GM19239 (cell line): ENCODE data around the gene POLR1A.

Source experiments
- DNase-seq: peaks from one replicate; pipeline ENCODE4 v3.0.0; 2011; ENCODE audit warnings: low spot score; ENCODE audit not compliant: insufficient read length
- FAIRE-seq: peaks from 2 replicates; lab custom pipeline; 2011; peaks lifted over from hg19 to GRCh38; lab: Jason Lieb, UNC

POLR1A gene

DNA sequence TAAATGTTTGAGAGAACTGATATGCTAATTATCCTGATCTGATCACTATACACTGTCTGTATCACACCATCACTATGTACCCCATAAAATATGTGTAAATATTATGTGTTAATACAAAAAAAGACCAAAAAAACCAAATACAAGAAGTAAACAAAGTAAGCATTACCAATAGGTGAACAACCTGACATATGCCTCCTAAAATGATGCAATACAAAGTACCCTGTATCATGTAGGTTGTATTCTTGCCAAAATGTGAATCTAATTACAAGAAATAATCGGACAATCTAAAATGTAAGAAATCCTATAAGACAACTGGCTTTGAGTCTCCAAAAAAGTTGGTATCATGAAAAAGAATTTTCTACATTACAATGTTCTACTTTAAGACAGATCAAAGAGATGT lies 7.8 kb downstream of the POLR1A start:
- FAIRE-seq: no peak

DNA sequence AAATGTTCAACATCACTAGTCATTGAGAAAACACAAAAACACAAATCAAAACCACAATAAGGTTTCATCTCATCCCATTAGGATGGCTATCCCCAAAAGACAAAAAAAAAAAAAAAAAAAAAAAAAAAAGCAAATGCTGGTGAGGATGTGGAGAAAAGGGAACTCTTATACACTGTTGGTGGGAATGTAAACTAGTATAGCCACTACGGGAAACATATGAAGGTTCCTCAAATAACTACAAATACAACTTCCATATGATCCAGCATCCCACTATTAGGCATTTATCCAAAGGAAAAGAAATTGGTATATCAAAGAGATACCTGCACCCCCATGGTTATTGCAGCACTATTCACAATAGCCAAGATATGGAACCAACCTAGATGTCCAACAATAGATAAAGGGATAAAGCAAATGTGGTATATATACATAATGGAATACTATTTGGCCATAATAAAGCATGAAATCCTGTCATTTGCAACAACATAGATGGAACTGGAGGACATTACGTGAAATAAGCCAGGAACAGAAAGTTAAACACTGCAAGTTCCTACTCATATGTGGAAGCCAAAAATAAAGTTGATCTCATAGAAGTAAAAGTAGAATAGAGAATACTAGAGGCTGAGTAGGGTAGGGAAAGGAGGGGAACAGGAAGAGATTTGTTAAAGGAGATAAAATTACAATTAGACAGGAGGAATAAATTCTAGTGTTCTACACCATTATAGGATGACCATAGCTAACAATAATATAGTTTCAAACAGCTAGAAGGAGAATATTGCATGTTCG lies 8.4 kb downstream of the POLR1A start:
- DNase-seq: no peak
- FAIRE-seq: no peak

More for the DNA sequence above, 7.8 kb downstream of the POLR1A start:
- no peak for DNase-seq

DNA sequence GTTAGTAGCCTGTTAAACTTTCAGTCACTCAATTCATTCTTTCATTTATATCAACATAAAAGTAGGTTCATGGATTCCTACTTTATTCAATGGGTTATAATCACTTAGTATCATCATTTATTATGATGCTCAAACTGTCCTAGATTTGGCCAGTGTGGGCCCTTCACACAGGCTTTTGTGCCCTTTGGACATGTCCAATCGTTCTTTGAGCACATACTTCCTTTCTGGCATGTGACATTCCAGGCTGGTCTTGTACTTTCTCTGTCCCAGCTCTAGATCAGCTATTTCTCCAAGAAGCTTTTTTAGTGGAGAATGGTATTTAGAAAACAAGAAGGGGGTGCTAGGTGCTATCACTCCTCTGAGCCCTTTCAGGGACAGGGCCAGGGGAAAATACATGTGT lies 11.5 kb downstream of the POLR1A start:
- FAIRE-seq: no peak
- DNase-seq: no peak

DNA sequence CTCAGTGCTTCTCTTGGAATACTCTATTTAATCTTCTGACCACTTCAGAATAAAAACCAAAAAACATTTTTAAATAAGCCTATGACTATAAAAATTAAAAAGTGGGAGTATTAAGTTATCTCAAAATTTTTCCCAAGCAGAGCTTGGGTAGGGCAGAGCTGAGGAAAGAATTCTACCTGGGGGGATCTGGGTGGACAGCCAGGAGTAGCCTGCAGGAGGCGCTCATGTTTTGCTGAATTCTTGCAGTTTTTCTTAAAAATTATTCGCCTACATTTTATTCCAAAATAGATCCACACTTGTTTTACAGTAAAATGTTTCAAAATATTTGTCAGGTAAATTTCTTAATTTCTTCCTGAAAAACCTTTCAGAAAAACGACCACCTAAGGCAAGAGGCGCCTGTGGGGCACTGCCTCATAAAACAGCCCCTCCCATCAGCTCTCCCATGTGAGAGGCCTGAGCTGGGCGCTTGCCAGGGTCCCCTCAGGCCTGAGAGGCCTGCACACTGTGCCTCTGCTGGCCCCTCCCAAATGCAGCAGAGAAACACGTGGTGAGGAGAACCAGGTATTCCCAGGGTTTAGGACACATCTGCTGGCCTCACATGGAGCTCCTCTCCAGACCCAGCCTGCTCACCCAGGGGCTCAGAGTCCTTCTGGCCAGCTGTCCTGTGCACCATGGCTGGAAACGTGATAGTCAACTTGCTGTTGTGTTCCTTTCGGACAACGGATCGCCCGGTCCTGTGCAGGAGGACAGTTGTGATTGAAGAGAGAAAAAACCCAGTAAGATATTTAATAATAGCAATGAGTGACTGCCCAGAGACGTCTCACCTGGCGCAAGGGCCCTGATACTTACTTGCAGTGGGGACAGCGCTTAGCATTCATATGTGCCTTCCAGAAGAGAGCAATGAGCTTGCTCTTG lies 17.5 kb downstream of the POLR1A start:
- no peak for DNase-seq
- no peak for FAIRE-seq

DNA sequence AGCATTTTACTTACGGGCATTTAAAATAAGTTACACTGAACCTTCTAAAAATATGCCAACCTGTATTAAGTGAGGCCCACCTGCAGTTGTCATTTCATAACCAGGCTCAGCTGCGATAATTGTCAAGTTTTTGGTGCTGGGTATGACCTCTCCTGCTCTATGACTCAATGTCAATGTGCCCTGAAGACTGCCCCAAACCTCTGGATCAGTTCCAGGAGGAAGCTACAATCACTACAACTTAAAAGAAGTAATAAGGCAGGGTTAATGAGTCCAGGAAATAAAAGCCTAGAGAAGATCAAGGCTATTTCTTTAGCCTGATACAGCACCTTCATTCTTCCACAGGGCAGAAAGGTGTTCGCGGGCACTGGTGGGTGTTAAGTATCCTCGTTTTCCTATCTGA lies 22.9 kb downstream of the POLR1A start:
- FAIRE-seq: no peak

DNA sequence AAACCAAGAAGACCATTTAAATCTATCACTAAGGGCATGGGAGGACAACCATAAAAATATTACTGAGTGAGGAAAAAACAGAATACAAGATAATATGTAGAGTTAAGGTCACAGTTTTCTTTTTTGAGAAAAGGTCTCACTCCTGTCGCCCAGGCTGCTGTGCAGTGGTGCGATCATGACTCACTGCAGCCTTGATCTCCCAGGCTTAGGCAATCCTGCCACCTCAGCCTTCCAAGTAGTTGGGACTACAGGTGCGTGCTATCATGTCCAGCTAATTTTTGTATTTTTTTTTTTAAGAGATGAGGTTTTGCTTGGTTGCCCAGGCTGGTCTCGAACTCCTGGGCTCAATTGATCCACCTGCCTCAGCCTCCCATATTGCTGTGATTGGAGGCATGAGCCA lies 24.0 kb downstream of the POLR1A start:
- no peak for FAIRE-seq
- DNase-seq: no peak

More for the DNA sequence above, 22.9 kb downstream of the POLR1A start:
- DNase-seq: no peak

DNA sequence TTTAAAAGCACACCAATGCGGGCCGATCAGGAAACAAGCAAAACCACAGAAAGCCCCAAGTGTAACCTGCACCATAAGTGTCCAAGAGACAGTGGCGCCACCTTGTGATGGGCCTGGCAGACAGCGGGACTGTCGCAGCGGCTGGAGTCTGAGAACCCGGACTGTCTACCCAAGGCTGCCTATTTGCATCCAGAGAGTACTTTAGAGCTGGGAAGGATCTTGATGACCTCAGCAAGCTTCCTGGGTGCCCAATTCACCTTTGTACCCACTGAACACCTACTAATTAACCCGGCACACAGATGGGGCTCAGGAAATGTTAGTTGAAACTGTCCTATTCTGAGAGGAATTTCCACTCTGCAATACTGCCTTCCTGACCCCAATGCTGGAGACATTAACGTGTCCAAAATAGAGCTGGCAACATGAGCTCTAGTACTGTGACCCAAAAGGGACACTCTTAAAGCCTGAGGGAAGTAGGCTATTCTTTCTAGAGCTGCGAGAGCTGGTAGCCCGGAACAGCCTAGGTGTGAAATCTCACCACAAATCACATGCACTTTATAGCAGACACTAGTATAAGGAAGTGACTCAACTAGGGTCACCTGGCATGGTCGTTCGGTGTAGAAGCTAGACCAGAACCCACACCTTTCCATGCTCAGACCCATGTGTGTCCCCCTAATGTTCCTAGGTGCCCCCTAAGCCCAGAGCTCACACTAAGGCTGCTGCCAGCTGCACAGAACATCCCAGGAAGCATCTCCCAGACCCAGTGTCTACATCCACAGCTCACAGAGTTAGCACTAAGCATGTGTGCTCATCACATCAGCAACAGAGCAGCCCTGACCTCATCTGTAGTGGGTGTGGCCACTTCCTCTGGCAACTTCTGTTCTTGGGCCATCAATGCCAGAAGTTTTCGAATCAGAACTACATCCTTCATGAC lies 25.4 kb downstream of the POLR1A start:
- FAIRE-seq (peak; percentile 89), DNase-seq (peak; percentile 45)

DNA sequence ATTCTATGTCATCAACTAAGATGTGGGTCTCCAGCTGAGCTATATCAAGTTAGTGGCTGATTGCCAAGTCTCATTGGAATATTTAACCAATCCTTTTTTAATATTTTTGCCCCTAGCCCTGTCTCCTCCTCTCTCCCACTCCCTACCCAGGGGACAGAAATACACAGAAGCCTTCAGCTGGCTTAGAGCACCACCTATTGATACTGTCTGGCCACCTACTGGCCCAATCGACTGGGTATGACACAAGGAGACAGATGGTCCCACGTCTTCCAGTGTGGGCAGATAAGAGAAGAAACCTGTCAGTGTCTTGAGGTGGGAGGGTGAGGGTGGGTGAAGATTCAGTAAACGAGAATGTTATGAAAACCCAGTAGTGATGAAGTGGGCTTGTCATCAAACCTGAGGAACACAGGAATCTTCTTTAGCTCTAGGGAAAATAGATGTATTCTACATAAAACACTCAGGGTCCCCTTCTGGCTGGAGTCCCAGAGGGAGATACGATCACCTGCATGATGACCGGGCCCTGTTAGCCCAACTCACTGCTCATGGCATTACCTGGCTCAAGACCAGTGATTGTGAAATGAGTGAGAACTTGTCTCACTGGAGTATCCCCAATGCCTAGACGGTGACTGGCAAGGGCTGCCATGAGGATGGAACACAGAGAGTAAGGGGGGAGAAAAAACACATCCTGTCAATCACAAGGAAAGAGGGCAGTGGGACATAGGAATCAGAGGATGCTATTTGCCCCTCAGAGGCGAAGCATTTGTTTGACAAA lies 26.7 kb downstream of the POLR1A start:
- FAIRE-seq (peak; percentile 64), DNase-seq (peak; percentile 13)

DNA sequence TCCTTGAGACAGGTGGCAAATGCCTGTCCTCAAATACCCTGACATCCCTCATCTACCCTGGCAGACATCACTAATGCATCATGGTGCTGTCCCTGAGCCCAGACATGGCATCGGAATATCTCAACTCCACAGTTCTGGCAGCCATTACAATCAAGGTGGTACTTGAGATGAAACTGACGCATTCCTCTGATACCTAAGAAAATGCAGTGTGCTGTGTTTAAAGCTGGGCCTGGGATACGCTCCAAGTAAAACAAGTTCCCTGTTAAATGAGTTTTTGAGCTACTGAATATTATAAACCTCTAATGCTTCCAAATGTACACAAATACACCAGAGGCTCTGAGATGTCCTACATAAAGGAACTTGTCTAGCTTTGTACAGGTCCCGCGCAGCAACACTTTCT lies 29.8 kb downstream of the POLR1A start:
- no peak for DNase-seq

DNA sequence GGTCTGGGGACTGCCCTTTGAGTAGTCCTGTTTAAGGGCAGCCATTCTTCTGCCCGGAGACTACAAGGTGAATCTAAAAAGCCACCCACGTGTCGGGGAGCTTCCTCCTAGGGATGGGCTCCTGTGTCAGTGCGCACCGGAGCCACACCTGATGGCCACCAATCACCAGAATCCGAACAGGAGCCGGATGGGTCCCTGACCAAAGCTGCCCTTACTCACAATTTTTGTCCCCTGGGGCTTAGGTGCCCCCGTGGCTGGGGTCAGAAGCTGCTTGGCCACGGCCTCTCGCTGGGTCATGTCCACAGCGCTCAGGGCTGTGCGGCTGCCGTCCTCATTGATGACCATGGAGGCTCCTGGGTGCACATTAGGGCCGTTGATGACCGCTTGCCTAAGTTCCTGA lies 30.9 kb downstream of the POLR1A start:
- DNase-seq (no peak), FAIRE-seq (no peak)

More for the DNA sequence above, 29.8 kb downstream of the POLR1A start:
- FAIRE-seq: no peak

DNA sequence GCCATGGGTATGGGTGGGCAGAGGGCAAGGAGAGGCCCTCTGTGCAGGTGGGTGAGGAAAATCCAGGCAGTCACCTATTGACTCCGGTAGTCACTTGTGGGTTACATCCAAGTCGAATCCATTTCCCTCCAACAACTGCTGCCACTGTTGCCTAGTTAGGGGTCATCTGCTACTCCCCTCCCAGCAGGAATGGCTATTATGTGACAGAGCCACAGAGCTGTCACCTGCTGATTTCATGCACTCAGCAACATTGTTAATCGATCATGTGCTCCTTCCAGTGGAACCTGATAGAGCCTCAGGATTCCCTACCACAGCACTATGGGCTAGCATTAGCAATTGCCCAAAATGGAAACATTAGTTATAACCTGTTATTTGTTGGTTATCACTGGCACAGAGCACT lies 31.4 kb downstream of the POLR1A start:
- FAIRE-seq (no peak), DNase-seq (no peak)

DNA sequence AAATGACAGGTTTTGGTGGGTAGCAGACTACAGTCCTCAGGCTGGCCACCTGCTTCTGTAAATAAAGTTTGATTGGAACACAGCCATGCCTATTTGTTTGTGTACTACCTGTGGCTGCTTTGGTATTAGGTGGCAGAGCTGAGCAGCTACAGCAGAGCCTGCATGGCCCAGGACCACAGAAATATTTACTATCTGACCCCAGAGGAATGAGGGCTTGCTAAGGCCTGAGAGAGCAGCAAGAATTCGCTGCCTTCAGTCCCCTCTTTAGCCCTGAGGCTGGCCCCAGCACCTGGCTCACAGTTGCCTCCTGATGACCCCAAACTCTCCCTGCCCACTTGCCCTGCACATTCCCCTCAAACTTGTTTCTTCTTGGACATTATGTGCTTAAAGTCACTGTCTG lies 32.5 kb downstream of the POLR1A start:
- DNase-seq: no peak

DNA sequence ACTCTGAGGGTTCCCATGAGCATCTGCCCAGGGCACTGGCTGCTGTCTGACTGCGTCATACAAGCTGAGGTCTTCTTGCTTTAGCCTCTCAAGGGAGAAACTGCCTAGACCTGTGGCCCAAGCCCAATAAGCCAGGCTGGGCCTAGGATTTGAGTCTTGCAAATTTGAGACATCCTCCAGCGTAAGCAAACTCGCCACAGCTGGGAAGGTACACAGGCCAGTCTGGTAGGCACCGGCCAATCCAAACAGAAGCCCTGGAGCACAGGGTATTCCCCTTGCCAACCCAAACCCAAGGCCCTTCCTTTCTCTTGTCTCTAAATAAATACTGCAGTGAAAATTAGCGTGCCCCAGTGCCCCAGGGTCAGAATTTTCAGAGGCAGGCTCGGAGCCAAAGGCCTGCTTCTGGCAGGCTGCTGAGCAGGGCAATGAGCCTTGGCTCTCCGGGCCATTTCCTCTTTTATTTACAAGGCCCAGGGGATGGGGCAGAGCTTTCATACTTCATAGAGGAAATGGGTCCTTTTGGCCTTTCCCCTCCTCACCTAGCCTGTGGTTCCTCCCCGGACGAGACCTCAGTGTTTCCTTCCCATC lies 33.3 kb downstream of the POLR1A start:
- DNase-seq (peak; percentile 46), FAIRE-seq (peak; percentile 70)

More for the DNA sequence above, 32.5 kb downstream of the POLR1A start:
- FAIRE-seq: no peak

DNA sequence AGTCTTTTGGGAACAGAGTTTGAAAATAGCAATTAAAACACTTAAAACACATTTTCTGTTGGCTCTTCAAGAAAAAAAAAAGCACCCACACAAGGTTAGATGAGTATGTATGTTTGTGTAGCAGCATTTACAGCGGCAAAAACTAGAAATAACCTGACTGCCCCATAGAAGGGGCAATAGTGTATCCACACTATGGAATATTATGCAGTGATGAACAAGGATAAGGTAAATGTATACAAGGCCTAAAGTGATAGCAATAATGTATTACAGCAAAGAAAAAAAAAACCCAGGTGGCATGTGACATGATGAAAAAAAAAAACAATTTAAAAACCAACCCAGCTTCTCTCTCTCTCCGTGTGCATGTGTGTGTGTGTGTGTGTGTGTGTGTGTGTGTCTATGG lies 34.8 kb downstream of the POLR1A start:
- FAIRE-seq: no peak

DNA sequence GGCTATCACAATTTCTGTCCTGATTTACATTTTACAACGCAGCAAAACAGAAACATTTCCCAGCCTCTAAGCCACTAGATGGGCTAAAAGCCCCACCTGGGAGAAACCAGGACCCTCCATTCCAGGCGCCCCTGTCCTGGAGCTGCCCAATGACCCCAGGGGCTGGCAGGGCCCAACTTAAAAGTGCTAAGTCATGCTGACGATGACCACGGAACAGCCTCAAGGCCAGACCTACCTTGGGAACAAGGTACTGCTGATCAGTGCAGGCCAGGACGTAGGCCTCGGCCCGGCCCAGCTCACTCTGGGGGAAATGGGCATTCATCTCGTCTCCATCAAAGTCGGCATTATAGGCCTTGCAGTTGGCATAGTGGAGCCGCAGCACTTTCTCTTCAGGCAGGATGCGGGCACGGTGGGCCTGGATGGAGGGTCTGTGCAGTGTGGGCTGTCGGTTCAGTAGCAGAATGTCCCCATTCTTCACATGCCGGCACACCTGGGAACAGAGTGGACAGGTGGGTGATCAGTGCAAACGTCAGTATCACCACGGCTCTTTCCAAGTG lies 35.8 kb downstream of the POLR1A start:
- FAIRE-seq: no peak
- no peak for DNase-seq

More for the DNA sequence above, 34.8 kb downstream of the POLR1A start:
- DNase-seq: no peak

DNA sequence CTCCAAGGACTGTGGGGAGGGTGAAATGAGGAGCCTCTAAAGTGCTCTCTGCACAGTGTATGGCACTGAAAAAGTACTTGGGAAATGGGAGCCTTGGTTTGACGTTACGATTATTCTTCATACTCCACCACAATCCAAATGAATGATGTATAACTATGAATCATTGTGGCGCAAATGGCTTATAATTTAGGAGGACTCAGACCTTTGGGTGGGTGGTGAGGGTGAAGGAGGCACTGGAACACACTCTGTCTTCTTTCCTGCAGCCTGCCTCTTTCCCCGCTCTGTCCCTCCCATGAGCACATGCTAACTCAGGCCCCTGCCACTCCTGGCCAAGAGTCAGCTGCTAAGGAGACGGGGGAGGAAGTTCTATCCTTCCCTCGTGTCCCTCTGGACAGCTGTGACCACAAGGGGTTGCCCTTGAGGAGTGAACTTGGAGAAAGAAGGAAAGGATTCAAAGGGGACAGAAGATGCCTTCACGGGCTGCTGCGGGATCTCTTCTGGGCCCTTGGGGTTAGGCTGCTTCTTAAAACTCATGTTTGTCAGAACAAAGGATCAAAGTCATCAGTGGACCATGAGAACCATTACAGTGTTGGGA lies 36.5 kb downstream of the POLR1A start:
- FAIRE-seq (no peak), DNase-seq (no peak)

DNA sequence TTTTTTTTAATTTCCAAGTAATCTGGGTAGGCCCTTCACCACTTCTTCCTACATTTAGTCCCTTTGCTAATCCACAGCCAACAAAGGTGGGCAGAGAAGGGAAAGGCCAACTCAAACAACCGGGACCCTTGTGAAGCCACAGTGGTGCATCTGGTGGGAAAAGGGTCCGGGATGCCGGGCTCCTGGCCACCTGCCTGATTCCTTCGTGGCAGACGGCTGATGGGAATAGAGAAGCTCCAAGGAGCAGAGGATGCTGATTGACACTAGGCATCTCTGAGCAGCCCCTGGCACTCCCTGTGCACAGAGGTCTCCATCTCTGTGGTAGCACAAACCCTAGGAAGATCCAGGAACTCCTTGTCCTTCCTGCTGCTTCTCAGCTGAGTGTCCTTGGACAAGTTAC lies 37.0 kb downstream of the POLR1A start:
- FAIRE-seq: no peak
- no peak for DNase-seq

DNA sequence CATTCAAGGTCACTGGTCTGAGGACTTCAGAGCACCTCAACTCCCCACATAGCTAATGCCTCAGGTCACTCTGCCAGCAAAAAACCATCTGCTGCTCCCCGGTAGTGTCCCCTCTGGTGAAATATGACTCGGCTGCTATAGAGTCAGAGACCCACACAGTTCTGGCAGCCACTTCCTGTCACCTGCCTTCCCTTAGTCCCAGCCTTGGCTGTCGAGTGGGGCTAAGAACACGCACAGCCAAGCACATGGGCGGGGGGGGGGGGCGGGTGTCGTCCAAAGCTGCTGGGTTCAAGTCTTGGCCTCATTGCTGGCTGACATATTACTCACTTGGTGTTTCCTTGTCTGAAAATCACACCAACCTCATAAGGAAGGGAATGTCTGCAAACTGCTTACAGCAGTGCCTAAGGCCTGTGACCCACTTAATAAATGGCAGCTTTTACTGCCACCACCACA lies 37.5 kb downstream of the POLR1A start:
- FAIRE-seq (no peak), DNase-seq (peak; percentile 19)
